ENCODE data around the gene PTAR1.

DNA sequence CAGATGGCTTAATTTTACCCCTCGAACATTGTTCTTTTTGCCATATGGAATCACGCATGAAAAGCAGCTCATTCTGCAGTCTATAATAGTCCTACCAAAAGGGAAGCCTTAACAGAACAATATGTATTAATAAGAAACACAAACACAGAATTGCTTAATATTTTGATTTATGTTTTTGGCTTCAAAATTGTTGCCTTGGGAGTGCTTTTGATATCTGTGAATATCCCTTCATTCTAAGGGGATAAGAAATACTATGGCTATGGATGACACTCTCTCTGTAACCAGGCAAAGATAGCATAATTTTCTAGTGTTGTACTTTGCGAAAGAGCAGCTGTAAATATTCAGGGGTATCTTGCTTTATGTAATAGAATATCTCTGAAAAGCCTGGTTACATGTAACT lies 34.5 kb upstream of the PTAR1 start:
- TF ChIP-seq, protein P1, sequence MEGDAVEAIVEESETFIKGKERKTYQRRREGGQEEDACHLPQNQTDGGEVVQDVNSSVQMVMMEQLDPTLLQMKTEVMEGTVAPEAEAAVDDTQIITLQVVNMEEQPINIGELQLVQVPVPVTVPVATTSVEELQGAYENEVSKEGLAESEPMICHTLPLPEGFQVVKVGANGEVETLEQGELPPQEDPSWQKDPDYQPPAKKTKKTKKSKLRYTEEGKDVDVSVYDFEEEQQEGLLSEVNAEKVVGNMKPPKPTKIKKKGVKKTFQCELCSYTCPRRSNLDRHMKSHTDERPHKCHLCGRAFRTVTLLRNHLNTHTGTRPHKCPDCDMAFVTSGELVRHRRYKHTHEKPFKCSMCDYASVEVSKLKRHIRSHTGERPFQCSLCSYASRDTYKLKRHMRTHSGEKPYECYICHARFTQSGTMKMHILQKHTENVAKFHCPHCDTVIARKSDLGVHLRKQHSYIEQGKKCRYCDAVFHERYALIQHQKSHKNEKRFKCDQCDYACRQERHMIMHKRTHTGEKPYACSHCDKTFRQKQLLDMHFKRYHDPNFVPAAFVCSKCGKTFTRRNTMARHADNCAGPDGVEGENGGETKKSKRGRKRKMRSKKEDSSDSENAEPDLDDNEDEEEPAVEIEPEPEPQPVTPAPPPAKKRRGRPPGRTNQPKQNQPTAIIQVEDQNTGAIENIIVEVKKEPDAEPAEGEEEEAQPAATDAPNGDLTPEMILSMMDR (IDR thresholded peaks at IDR 0.05): no peak
- TF ChIP-seq POLR2A (IDR thresholded peaks at IDR 0.05): no peak
